Nucleus accumbens (tissue), 56 donors: ENCODE measurements around the gene B4GALT1.
"Not testable (repeated sequence)": the region's sequence is repeated elsewhere in the genome, so short reads cannot be mapped to it uniquely, and the experiment has no call there.

Experiments
- DNase-seq, 56 donors: peaks; one replicate each; lab custom pipeline; 2025; lab: John Stamatoyannopoulos, UW

B4GALT1 gene

GRCh38 chr9:33164138-33164809 lies 2.9 kb downstream of the B4GALT1 start:
- no peak for DNase-seq

DNA sequence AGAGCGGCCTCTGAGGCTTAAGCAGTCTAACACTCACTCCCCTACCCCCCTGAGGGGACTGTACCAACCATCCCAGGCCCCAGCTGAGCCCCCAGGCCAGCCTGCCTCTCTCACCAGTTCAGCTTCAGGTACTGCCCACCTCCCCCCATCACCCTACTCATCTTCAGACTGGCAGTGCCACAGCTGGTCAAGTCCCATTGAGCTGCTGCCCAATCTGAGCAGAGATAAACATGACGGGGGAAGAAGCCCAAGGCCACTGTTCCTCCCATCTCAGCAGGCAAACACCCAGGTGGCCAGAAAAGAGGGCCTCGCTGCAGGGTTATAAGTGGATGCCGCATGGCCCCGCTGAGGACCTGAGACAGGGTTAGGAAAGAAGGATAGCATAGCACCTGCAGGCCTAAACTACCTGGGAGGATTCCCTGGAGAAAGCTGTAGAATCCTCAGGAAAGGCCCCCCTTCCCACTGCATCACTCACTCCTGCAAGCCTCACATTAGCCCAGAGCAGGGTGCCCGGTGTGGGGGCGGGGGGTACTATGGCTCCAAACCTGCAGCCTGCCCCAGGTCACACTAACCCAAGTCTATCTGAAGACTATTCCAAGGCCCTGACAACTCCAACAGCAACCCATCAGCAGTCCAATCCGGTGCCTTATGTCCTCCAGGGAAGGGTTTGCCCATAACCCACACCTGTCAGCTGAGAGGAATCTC lies 3.6 kb downstream of the B4GALT1 start:
- no peak for DNase-seq

DNA sequence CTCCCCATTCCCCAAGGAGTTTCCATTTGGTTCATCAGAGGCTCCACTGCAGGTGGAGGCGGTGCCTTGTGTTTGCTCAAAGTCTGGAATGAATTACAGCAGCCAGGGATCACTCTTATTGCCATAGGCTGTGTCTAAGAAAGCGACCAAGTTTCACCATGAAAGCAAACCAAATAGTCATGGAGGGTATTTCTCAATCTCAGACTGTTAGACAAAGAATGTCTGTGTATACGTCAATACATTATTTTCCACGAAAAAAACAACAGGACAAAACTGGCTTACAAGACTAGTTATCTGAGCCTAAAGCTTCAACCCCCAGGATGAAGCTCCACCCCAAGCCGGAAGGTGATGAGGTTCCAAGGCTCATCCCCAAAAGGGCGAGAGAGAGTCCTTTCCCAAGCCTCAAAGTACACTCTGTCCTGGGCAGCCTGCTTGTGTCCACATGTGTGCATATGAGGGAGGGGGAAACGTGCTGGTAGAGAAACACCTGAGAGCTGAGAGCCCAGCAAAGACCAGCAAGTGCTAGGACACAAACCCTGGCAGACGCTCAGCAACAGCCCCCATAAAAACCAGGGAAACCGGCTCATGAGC lies 4.3 kb downstream of the B4GALT1 start:
- DNase-seq = no peak

- DNase-seq = no peak
Observed at GRCh38 chr9:33161589-33162132, 5.5 kb downstream of the B4GALT1 start.

- peak in 1 of 56 donors; percentile 25 for DNase-seq
Observed at GRCh38 chr9:33161011-33161588, 6.0 kb downstream of the B4GALT1 start.

GRCh38 chr9:33160446-33160845 lies 6.7 kb downstream of the B4GALT1 start:
- not testable (repeated sequence) for DNase-seq

- DNase-seq = peak in 12 of 56 donors; percentile 7 to 43 (median 26)
Observed at GRCh38 chr9:33159777-33160127, 7.4 kb downstream of the B4GALT1 start.

GRCh38 chr9:33158843-33159776 lies 8.0 kb downstream of the B4GALT1 start:
- DNase-seq = peak in 1 of 56 donors; percentile 15

DNA sequence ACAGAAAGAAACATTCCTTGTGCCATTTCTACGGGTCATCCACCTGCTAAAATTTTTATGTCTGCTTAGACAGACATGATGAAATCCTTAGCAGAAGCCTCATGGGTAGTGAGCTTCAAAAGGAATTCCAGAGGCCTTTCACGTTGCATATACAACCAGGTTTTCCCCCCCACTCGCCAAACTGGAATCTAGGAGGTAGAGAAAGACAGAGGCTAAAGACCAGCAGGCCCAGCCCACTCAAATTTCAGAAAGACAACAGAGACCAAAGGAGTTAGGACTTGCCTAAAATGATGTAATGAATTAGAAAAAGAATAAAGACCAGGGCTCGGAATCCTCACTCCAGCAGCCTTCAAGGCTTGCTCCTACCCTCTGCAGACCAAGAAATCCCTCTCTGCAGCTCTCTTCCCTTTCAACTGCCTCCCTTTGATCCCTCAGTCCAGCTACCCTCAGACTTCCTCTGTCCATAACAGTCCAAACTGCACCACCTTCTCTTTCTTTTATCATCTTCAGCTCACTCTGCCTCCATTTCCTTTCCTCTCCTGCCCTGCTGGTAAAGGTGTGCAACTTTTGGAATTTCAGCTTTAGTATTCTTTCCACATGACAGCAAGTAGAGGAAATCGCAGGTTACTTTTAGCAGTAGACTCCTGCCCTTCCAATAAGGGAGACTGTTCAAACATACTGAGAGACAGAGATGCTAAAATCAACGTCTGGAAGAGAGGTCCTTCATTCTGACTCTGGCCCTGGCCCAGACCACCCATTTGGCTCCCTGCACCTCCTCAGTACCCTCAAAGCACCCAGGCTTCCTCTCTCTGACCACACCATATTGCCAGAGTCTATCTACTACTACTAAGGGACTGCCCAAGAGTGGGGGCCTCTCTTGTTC lies 8.9 kb downstream of the B4GALT1 start:
- DNase-seq = no peak

- no peak for DNase-seq
Observed at GRCh38 chr9:33155393-33155792, 11.7 kb downstream of the B4GALT1 start.

- DNase-seq = no peak
Observed at GRCh38 chr9:33154371-33154770, 12.8 kb downstream of the B4GALT1 start.

DNA sequence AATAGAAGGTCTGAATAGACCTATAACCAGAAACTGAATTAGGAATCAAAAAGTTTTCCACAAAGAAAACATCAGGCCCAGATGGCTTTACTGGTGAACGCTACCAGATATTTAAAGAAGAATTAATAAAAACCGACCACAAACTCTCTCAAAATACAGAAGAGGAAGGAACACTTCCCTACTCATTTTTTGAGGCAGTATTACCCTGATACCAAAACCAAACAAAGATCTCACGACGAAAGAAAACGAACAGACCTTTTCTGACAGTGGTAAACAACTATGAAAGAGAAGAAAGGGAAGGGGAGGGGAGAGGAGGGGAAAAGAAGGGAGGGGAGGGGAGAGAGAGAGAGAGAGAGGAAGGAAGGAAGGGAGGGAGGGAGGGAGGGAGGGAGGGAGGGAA lies 13.5 kb downstream of the B4GALT1 start:
- DNase-seq = no peak

DNA sequence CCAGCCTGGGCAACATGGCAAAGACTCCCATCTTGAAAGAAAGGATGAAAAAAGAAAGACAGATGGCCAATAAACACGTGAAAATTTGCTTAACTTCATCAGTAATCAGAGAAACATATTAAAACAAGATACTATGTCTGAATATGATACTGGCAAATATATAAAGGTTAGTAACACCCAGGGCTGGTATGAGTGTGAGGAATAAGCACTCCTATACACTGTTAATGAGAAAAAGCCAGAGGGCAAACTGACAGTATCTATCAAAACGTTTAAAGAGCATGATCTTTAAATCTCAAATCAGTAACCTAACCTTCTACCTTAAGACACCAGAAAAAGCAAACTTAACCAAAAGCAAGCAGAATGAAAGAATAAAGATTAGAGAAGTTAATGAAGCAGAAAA lies 14.1 kb downstream of the B4GALT1 start:
- DNase-seq = no peak

DNA sequence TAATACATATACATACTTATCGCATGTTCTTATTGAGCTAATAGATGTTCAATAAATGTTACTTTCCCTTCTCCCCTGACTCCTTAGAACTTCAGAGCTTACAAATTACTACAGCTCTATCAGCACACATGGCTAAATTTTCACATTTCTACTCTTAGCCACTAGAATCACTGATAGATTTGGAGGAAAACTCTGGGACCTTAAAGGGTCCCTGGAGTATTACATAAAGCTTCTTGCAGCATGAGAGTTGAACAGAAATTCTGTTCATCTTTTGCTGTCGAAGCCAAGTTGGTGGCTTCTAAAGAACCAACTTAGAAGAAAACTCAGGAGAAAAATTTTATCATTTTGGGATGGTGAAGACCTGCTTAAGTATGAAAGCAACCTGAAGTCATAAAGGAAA lies 15.5 kb downstream of the B4GALT1 start:
- no peak for DNase-seq

GRCh38 chr9:33151007-33151557 lies 16.1 kb downstream of the B4GALT1 start:
- DNase-seq = no peak

DNA sequence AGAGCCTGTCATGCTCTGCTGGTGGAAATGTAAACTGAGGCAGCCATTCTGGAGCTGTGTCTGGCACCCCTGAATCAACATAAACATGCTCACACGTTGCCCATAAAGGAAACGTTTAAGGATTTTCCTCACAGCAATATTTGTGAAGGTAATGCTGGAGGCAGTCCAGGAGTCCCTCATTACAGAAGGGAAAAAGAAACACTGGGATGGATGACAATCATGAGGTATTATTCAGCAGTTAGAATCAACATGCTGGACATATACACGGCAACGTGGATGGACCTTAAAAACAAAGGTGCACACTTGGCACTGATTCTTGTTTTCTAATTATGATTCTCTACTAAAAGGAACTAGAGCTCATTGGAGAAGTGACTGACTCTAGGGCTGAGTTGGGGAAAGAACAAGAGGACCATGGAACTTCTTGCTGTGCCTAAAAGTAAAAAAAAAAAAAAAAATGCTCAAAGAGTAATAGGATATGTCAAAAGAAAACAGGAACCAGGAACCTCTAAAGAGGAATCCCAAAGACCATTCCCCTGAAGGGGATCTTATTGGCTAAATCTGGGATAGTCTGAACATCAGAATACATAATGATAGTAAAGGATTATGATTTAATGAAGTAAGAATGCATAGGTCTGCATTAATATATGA lies 18.6 kb downstream of the B4GALT1 start:
- no peak for DNase-seq

- no peak for DNase-seq
Observed at GRCh38 chr9:33147416-33148169, 19.5 kb downstream of the B4GALT1 start.

GRCh38 chr9:33146298-33146697 lies 20.8 kb downstream of the B4GALT1 start:
- DNase-seq = no peak
